GM10266 (cell line): ENCODE data around the gene CBX8.

ENCODE experiments used
- DNase-seq: peaks from one replicate; pipeline ENCODE4 v3.0.0; 2012; ENCODE audit errors: extremely low spot score
- CTCF ChIP-seq: IDR thresholded peaks from 2 replicates; pipeline ENCODE4 v1.5.1; 2012; ENCODE audit warnings: mild to moderate bottlenecking, low read depth; ENCODE audit not compliant: control insufficient read depth, insufficient read depth; ENCODE audit errors: missing control alignments

CBX8 gene

GRCh38 chr17:79752175-79752574 lies 44.7 kb downstream of the CBX8 start:
- no peak for TF ChIP-seq CTCF
- no peak for DNase-seq

DNA sequence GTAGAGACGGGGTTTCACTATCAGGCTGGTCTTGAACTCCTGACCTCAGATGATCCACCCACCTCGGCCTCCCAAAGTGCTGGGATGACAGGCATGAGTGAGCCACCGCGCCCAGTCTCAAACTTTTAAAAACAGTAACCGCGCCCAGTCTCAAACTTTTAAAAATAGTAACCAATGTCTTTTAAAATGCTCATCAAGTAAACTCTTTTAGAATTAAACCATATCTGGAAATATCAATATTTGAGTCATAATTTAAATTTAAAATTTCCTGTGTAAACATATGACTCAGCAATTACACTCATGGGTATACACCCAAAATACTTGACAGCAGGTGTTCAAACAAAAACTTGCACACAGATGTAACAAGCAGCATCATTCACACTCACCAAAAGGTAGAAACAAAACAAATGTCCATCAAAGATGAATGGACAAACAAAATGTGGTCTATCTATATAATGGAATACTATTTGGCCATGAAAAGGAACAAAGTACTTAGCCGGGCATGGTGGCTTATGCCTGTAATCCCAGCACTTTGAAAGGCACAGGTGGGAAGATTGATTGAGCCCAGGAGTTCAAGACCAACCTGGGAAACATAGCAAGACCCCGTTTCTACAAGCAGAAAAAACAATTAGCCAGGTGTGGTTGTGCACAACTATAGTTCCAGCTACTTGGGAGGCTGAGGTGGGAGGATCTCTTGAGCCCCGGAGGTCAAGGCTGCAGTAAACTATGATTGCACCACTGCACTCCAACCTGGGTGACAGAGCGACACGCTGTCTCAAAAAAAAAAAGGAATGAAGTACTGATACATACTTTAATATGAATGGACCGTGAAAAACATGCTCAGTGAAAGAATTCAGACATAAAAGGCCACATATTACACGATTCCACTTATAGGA lies 46.0 kb downstream of the CBX8 start:
- no peak for TF ChIP-seq CTCF

DNA sequence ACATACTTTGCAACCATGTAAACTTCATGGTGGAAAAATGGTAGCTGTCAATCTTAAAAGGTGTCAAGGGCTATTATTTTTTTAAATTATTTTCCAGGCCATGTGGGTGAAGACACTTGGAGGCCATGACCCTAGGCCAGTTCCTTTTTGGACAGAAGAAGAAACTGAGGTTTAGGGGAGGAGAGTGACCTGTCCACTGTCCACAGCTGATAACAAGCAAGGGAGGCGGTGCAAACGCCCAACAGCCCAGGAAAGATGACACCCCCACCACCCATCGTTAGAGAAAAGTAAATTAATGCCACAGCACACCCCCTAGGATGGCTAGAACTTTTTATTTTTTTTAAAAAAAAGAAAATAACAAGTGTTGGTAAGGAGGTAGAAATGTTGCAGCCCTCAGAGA lies 46.9 kb downstream of the CBX8 start:
- DNase-seq = no peak
- TF ChIP-seq CTCF = no peak

More for the DNA sequence above, 46.0 kb downstream of the CBX8 start:
- DNase-seq = no peak

DNA sequence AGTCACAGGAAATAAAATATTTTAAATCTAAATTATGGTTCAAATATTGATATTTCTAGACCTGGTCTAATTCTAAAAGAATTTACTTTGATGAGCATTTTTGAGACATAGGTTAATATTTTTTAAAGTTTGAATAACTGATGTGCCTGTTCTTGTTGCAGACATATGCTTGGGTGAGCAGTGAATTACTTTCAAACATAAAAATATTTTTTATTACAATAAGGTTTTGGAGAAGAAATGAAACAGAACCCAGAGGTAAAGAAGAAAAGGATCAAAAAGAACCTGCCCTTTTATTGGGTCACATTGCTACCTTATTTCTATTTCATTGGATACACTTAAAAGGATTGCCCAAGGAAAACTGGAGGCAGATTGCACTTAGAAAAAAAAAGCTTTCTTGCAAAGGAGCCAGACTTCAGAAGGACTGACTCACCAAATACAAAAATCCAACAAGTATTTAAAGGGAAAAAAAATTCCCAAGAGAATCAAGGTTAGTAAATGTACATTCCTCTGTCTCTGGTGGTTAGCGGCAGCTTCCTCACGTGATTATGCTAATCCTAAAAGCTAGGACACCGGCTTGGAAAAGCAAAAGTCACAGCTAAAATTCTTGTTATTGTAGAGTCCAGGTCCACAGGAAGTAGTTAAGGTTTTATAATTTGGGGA lies 47.6 kb downstream of the CBX8 start:
- no peak for TF ChIP-seq CTCF
- no peak for DNase-seq

DNA sequence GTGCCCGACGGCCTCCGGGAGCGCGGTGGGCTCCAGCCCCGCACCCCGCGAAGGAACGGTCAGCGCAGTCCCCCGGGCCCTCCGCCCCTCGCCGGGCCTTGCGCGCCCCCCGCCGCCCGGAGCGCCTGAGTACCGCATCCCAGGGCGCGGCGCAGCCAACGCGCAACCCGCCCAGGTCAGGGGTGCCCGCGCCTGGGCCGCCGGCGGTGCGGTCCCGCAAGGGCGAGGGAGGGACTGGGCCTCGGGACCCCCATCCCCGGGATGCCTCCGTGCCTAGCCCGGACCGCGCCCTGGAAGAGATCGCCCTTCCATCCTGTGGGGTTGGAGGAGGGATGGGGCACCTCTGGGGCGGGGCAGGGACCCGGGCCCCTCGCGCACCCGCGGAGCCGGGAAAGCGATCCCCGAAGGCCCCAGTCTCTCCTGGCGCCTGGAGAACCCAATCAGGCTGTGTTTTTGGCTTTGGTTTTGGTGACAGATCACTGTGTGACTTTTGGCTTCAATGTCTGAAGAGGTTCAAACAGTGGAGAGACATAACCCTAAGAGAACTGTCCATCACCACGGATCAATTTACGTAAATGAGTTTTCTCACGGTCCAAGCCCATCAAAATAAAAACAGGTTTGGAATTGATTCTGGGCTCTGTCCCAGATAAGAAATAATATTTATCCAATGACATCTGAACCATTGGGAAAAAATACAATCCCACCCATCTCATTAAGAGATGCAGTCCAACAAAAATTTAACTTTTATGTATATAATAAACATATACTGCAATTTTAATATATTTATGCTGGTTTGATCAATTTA lies 48.4 kb downstream of the CBX8 start:
- no peak for TF ChIP-seq CTCF
- DNase-seq = no peak

DNA sequence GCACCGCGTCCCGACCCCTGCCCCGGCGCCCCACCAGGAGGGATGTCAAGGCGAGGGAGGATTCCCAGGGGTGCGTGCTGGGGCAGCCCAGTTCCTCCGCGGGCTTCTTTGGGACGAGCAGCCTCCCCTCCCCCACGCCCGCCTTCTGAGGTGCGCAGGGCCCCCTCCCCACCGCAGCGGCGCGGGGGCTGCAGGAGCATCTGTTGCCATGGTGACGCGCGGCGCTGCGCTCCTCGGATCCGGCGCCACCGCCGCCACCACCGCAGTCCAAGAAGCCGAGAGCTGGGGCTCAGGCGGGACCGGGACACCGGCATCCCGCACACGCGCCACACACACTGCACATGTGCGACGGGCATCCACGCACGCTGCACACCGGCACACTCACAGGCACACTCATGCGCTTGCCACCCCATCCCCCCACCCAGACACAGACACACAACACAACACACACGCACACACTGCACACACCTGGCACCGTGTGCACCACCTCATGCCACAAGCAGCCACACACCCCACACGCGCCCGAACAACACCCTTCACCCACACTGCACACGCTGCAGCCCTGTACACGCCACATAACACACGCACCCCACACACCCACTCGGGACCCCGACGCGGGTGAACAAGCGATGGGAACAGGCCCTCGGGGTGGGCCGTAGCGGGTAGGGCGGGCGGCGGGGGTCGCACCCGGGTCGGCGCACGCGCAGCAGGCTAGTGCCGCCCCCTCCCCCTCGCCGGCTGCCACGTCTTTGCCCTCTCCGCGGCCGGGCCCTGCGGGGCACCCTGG lies 49.2 kb downstream of the CBX8 start:
- DNase-seq = no peak
- TF ChIP-seq CTCF = no peak
